ENCODE measurements around the gene HLA-DQA1.

DNA sequence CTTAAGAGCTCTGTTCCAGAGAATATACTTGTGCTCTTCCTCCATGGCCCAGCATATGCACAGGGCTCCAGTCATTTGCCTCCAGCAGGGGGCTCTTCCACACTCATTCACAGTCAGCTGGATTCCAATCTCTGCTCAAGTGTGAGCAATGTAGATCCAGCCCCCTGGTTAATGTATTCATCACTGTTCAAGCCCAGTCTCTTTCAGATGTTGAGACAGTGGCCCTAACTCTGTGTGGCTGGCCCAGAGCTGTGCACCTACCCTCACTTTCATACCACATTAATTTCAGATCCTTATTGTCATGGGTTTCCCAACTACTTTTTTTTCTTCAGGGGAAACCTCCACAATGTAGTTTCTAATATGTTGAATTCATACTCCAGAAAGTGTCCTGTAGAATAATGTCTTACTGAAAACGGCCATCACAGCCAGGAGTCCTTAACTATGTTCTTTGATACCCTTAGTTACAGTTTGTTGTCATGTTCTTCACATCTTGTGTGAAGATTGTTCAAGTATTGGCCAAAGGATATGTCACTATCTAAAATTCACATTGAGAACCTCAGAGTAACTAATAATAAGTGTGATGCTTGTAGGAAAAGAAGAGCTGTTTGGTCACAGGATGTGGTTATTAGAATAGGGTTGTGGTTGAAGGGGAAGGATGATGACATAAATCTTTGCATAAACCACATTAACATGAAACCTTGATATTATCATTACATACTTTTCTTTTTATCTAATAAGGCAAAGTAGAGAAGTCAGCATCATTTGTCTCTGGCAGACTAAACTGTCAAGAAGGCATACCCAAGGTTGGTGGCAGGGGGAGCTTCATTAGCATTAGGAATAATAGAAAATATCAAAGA lies 14.4 kb upstream of the HLA-DQA1 start:
- TF ChIP-seq POLR2A (IDR thresholded peaks at IDR 0.05), result no peak
- TF ChIP-seq, protein P1, sequence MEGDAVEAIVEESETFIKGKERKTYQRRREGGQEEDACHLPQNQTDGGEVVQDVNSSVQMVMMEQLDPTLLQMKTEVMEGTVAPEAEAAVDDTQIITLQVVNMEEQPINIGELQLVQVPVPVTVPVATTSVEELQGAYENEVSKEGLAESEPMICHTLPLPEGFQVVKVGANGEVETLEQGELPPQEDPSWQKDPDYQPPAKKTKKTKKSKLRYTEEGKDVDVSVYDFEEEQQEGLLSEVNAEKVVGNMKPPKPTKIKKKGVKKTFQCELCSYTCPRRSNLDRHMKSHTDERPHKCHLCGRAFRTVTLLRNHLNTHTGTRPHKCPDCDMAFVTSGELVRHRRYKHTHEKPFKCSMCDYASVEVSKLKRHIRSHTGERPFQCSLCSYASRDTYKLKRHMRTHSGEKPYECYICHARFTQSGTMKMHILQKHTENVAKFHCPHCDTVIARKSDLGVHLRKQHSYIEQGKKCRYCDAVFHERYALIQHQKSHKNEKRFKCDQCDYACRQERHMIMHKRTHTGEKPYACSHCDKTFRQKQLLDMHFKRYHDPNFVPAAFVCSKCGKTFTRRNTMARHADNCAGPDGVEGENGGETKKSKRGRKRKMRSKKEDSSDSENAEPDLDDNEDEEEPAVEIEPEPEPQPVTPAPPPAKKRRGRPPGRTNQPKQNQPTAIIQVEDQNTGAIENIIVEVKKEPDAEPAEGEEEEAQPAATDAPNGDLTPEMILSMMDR (IDR thresholded peaks at IDR 0.05), result peak in 3 of 6 experiments; percentile 6 to 44 (median 19)
